Stimulated activated CD8-positive, alpha-beta memory T cell treated with anti-CD3 and anti-CD28 coated beads, Interleukin-7, amount 100 ng/mL, for 4 hours (primary cell): Measurements from ENCODE around the gene CELA3A.
A peak's percentile ranks its signal among the peaks of the same experiment; 100 is the strongest.
"Not testable (repeated sequence)": the region's sequence is repeated elsewhere in the genome, so short reads cannot be mapped to it uniquely, and the experiment has no call there.

Experiments used
- DNase-seq, 2 donors: peaks; one replicate each; pipeline ENCODE4 v3.0.0-alpha.2; 2020; ENCODE audit warnings: low read depth in 2 of 2

CELA3A gene

GRCh38 chr1:22001409-22001808, at the start of gene CELA3A:
Gene CELA3A, plus strand, starts transcription at chr1:22001657. Its CDS starts 18 bp downstream, at chr1:22001675.
- no peak for DNase-seq

- no peak for DNase-seq
Observed at GRCh38 chr1:21952786-21953520, 48.5 kb upstream of the CELA3A start.

- no peak for DNase-seq
Observed at GRCh38 chr1:21955058-21955457, 46.4 kb upstream of the CELA3A start.

- DNase-seq, result no peak
Observed at GRCh38 chr1:21955501-21956281, 45.8 kb upstream of the CELA3A start.

- DNase-seq, result peak; percentile 28 to 37
Observed at GRCh38 chr1:21956720-21957552, 44.5 kb upstream of the CELA3A start.

- no peak for DNase-seq
Observed at GRCh38 chr1:21961337-21961736, 40.1 kb upstream of the CELA3A start.

- no peak for DNase-seq
Observed at GRCh38 chr1:21961799-21962198, 39.7 kb upstream of the CELA3A start.

- DNase-seq, result peak; percentile 47 to 59
Observed at GRCh38 chr1:21963477-21964217, 37.8 kb upstream of the CELA3A start.

GRCh38 chr1:21966247-21967000, 35.0 kb upstream of the CELA3A start:
- no peak for DNase-seq

- DNase-seq, result not testable (repeated sequence)
Observed at GRCh38 chr1:21967216-21967615, 34.2 kb upstream of the CELA3A start.

- DNase-seq, result not testable (repeated sequence)
Observed at GRCh38 chr1:21969066-21969465, 32.4 kb upstream of the CELA3A start.

- not testable (repeated sequence) for DNase-seq
Observed at GRCh38 chr1:21970523-21970922, 30.9 kb upstream of the CELA3A start.

- not testable (repeated sequence) for DNase-seq
Observed at GRCh38 chr1:21972973-21973441, 28.4 kb upstream of the CELA3A start.

- DNase-seq, result not testable (repeated sequence)
Observed at GRCh38 chr1:21973948-21974347, 27.5 kb upstream of the CELA3A start.

- DNase-seq, result not testable (repeated sequence)
Observed at GRCh38 chr1:21974699-21975098, 26.8 kb upstream of the CELA3A start.

- not testable (repeated sequence) for DNase-seq
Observed at GRCh38 chr1:21975296-21975695, 26.2 kb upstream of the CELA3A start.

- DNase-seq, result not testable (repeated sequence)
Observed at GRCh38 chr1:21976703-21977239, 24.7 kb upstream of the CELA3A start, which contains the start of gene CELA3B. Gene CELA3B, plus strand, starts transcription at chr1:21977022. Its CDS starts 18 bp downstream, at chr1:21977040.

- DNase-seq, result not testable (repeated sequence)
Observed at GRCh38 chr1:21978209-21978608, 23.2 kb upstream of the CELA3A start.

- DNase-seq, result not testable (repeated sequence)
Observed at GRCh38 chr1:21980515-21981220, 20.8 kb upstream of the CELA3A start.
